HepG2 (cell line): ENCODE data around the gene PPP1R13B. TPM values are rescaled to one million over a fixed set of nuclear protein-coding genes. Genes with fewer than 3 reads are reported as not detected.
A peak's percentile ranks its signal among the peaks of the same experiment; 100 is the strongest.

Experiments used
- ARID2 ChIP-seq: sonication (generic); formaldehyde crosslinking; IDR thresholded peaks from 2 replicates; pipeline ENCODE4 v1.8.1; 2022; ENCODE audit warnings: mild to moderate bottlenecking, missing genetic modification reagents, borderline replicate concordance
- ASH2L ChIP-seq: fragments of 300-600, 200-600 bp; sonication (generic); IDR thresholded peaks from 2 replicates; pipeline ENCODE4 v1.7.0; 2017; ENCODE audit warnings: low read depth, mild to moderate bottlenecking, moderate library complexity, mixed read lengths, low read length; ENCODE audit not compliant: insufficient read length
- BRCA1 ChIP-seq: sonication (generic); formaldehyde crosslinking; IDR thresholded peaks from 2 replicates; pipeline ENCODE4 v1.4.0; 2020; ENCODE audit warnings: missing genetic modification reagents
- FLYWCH1 ChIP-seq: sonication (generic); formaldehyde crosslinking; IDR thresholded peaks from 2 replicates; pipeline ENCODE4 v1.8.1; 2023; ENCODE audit warnings: mild to moderate bottlenecking, missing genetic modification reagents
- FOXC1 ChIP-seq: sonication (generic); formaldehyde crosslinking; IDR thresholded peaks from 2 replicates; pipeline ENCODE4 v1.8.0; 2022; ENCODE audit warnings: mild to moderate bottlenecking, missing genetic modification reagents, borderline replicate concordance
- HIVEP1 ChIP-seq: sonication (generic); formaldehyde crosslinking; IDR thresholded peaks from 2 replicates; pipeline ENCODE4 v1.4.0; 2020; ENCODE audit warnings: mild to moderate bottlenecking, missing genetic modification reagents
- HOXA5 ChIP-seq: sonication (generic); formaldehyde crosslinking; IDR thresholded peaks from 2 replicates; pipeline ENCODE4 v1.4.0; 2020; ENCODE audit warnings: missing genetic modification reagents
- JARID2 ChIP-seq: sonication (generic); formaldehyde crosslinking; IDR thresholded peaks from 2 replicates; pipeline ENCODE4 v1.8.1; 2023; ENCODE audit warnings: missing genetic modification reagents, inconsistent platforms; ENCODE audit not compliant: insufficient replicate concordance
- MBD4 ChIP-seq: IDR thresholded peaks from 2 replicates; pipeline ENCODE4 v1.6.1; 2012; ENCODE audit warnings: low read length, inconsistent platforms, borderline replicate concordance
- NR1H2 ChIP-seq: sonication (generic); formaldehyde crosslinking; IDR thresholded peaks from 2 replicates; pipeline ENCODE4 v1.8.1; 2022; ENCODE audit warnings: low read depth, missing genetic modification reagents, borderline replicate concordance
- PBX2 ChIP-seq: IDR thresholded peaks from 2 replicates; pipeline ENCODE4 v1.6.1; 2016; ENCODE audit warnings: control low read depth
- PCBP2 ChIP-seq: fragments of 200-400 bp; formaldehyde crosslinking; optimal IDR thresholded peaks from 2 replicates; pipeline ENCODE3; 2018; ENCODE audit warnings: low read length, low read depth; ENCODE audit not compliant: poor library complexity, severe bottlenecking
- SP5 ChIP-seq: IDR thresholded peaks from 2 replicates; pipeline ENCODE4 v1.6.1; 2016; ENCODE audit warnings: low read depth, borderline replicate concordance
- WIZ ChIP-seq: sonication (generic); formaldehyde crosslinking; IDR thresholded peaks from 2 replicates; pipeline ENCODE4 v1.5.1; 2020; ENCODE audit warnings: mild to moderate bottlenecking, missing genetic modification reagents
- YEATS2 ChIP-seq: sonication (generic); formaldehyde crosslinking; IDR thresholded peaks from 2 replicates; pipeline ENCODE4 v1.4.0; 2020; ENCODE audit warnings: missing genetic modification reagents, borderline replicate concordance
- ZNF329 ChIP-seq: sonication (generic); formaldehyde crosslinking; IDR thresholded peaks from 2 replicates; pipeline ENCODE4 v1.9.0; 2021; ENCODE audit warnings: low read depth, mild to moderate bottlenecking, missing genetic modification reagents
- ZNF414 ChIP-seq: sonication (generic); formaldehyde crosslinking; IDR thresholded peaks from 2 replicates; pipeline ENCODE4 v1.5.0; 2020; ENCODE audit warnings: missing genetic modification reagents
- ZNF530 ChIP-seq: sonication (generic); formaldehyde crosslinking; IDR thresholded peaks from 2 replicates; pipeline ENCODE4 v1.5.0; 2020; ENCODE audit warnings: low read depth, mild to moderate bottlenecking, missing genetic modification reagents
- ZNF572 ChIP-seq: sonication (generic); formaldehyde crosslinking; IDR thresholded peaks from 2 replicates; pipeline ENCODE4 v1.5.1; 2020; ENCODE audit warnings: mild to moderate bottlenecking, missing genetic modification reagents
- ZNF724P ChIP-seq: sonication (generic); formaldehyde crosslinking; IDR thresholded peaks from 2 replicates; pipeline ENCODE4 v1.8.0; 2022; ENCODE audit warnings: missing genetic modification reagents, borderline replicate concordance
- ZNF747 ChIP-seq: sonication (generic); formaldehyde crosslinking; IDR thresholded peaks from 2 replicates; pipeline ENCODE4 v1.8.1; 2023; ENCODE audit warnings: missing genetic modification reagents, mild to moderate bottlenecking, borderline replicate concordance
- polyA plus RNA-seq, 8 experiments: library from polyadenylated mRNA; depleted of rRNA in 3 of 8; stranded (reverse) in 7 of 8; unstranded in 1 of 8; fragments of >200 nt; fragmentation: Illumina TruSeq in 4 of 8; extraction: Trizol in 4 of 8; gene quantifications; 2 replicates each; pipeline versions ENCODE4 v1.2.1 to v1.2.3, GENCODE V29; 2011 to 2016; ENCODE audit warnings: low read depth in 4 of 8, missing spikeins in 1 of 8, mixed read lengths in 1 of 8; ENCODE audit not compliant: insufficient read depth in 1 of 8
- total RNA-seq, 5 experiments: library from RNA; depleted of rRNA; stranded (reverse); fragments of >200 nt; fragmentation: Illumina TruSeq; extraction: Trizol; gene quantifications; 2 replicates each; pipeline ENCODE4 v1.2.3, GENCODE V29; 2016; ENCODE audit warnings: low read depth in 1 of 5
- TF ChIP-seq, protein P1 (sequence below): sonication (generic); formaldehyde crosslinking; conservative IDR thresholded peaks from 2 replicates; pipeline ENCODE4 v1.8.0; 2022; ENCODE audit warnings: mild to moderate bottlenecking, moderate library complexity, missing genetic modification reagents
- TF ChIP-seq, protein P2 (sequence below): sonication (generic); formaldehyde crosslinking; IDR thresholded peaks from 2 replicates; pipeline ENCODE4 v1.5.0; 2020; ENCODE audit warnings: missing genetic modification reagents
- TF ChIP-seq, protein P3 (sequence below): sonication (generic); formaldehyde crosslinking; IDR thresholded peaks from 2 replicates; pipeline ENCODE4 v1.4.0; 2020; ENCODE audit warnings: missing genetic modification reagents

The PPP1R13B gene
- total and polyA plus RNA-seq, 2 of the 13 experiments (the other 11 are each of a cell fraction or from before 2014, with no cell fraction given) = 4.6 to 9.4 TPM

GRCh38 chr14:103889313-103890051, 42.1 kb upstream of the PPP1R13B start (continued):
- TF ChIP-seq, protein P1, sequence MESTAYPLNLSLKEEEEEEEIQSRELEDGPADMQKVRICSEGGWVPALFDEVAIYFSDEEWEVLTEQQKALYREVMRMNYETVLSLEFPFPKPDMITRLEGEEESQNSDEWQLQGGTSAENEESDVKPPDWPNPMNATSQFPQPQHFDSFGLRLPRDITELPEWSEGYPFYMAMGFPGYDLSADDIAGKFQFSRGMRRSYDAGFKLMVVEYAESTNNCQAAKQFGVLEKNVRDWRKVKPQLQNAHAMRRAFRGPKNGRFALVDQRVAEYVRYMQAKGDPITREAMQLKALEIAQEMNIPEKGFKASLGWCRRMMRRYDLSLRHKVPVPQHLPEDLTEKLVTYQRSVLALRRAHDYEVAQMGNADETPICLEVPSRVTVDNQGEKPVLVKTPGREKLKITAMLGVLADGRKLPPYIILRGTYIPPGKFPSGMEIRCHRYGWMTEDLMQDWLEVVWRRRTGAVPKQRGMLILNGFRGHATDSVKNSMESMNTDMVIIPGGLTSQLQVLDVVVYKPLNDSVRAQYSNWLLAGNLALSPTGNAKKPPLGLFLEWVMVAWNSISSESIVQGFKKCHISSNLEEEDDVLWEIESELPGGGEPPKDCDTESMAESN = no peak
- TF ChIP-seq ZNF724P (CRISPR knock-in tag) = no peak
- no peak for TF ChIP-seq ZNF530
- no peak for TF ChIP-seq ARID2 (CRISPR knock-in tag)
- TF ChIP-seq ASH2L = no peak
- no peak for TF ChIP-seq NR1H2 (CRISPR knock-in tag)
- peak; percentile 84 for TF ChIP-seq HIVEP1 (CRISPR knock-in tag)
- no peak for TF ChIP-seq ZNF572 (CRISPR knock-in tag)
- TF ChIP-seq FOXC1 (CRISPR knock-in tag) = no peak; the same call in 1 of the 2 replicates
- TF ChIP-seq ZNF747 (CRISPR knock-in tag) = no peak; the same call in 1 of the 2 replicates
- no peak for TF ChIP-seq PCBP2
- 0 out of 2 replicates have a peak, but pooled peaks have one; percentile 78 for TF ChIP-seq FLYWCH1 (CRISPR knock-in tag)
- no peak; the same call in none of the 2 replicates for TF ChIP-seq ZNF329 (CRISPR knock-in tag)
- peak; percentile 74; the same call in 1 of the 2 replicates for TF ChIP-seq SP5 (CRISPR knock-in tag)
- no peak for TF ChIP-seq MBD4
- no peak for TF ChIP-seq HOXA5 (CRISPR knock-in tag)
- TF ChIP-seq, protein P2, sequence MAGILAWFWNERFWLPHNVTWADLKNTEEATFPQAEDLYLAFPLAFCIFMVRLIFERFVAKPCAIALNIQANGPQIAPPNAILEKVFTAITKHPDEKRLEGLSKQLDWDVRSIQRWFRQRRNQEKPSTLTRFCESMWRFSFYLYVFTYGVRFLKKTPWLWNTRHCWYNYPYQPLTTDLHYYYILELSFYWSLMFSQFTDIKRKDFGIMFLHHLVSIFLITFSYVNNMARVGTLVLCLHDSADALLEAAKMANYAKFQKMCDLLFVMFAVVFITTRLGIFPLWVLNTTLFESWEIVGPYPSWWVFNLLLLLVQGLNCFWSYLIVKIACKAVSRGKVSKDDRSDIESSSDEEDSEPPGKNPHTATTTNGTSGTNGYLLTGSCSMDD (CRISPR knock-in tag) = no peak
- no peak; the same call in 1 of the 2 replicates for TF ChIP-seq BRCA1 (CRISPR knock-in tag)
- TF ChIP-seq JARID2 = no peak
- no peak for TF ChIP-seq WIZ (CRISPR knock-in tag)
- TF ChIP-seq, protein P3, sequence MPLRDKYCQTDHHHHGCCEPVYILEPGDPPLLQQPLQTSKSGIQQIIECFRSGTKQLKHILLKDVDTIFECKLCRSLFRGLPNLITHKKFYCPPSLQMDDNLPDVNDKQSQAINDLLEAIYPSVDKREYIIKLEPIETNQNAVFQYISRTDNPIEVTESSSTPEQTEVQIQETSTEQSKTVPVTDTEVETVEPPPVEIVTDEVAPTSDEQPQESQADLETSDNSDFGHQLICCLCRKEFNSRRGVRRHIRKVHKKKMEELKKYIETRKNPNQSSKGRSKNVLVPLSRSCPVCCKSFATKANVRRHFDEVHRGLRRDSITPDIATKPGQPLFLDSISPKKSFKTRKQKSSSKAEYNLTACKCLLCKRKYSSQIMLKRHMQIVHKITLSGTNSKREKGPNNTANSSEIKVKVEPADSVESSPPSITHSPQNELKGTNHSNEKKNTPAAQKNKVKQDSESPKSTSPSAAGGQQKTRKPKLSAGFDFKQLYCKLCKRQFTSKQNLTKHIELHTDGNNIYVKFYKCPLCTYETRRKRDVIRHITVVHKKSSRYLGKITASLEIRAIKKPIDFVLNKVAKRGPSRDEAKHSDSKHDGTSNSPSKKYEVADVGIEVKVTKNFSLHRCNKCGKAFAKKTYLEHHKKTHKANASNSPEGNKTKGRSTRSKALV = no peak
- no peak for TF ChIP-seq PBX2
- TF ChIP-seq YEATS2 (CRISPR knock-in tag) = no peak
- no peak for TF ChIP-seq ZNF414 (CRISPR knock-in tag)
